Rectal smooth muscle tissue (tissue), 1 donor: ENCODE measurements around the gene TMEM91.

Experiments used
- H3K27ac ChIP-seq: one replicate; pipeline ENCODE4 v1.7.0; 2013; ENCODE audit warnings: low read depth, low read length, inconsistent platforms
- H3K27me3 ChIP-seq: one replicate; pipeline ENCODE4 v1.7.0; 2013; ENCODE audit warnings: low read length; ENCODE audit not compliant: control insufficient read depth, insufficient read depth
- H3K36me3 ChIP-seq: one replicate; pipeline ENCODE4 v1.7.0; 2013; ENCODE audit warnings: low read length; ENCODE audit not compliant: control insufficient read depth, insufficient read depth
- H3K4me1 ChIP-seq: one replicate; pipeline ENCODE4 v1.7.0; 2013; ENCODE audit warnings: low read length; ENCODE audit not compliant: control insufficient read depth, insufficient read depth
- H3K4me3 ChIP-seq: one replicate; pipeline ENCODE4 v1.7.0; 2013; ENCODE audit warnings: low read length
- H3K9ac ChIP-seq: one replicate; pipeline ENCODE4 v1.7.0; 2013; ENCODE audit warnings: low read length

Gene TMEM91

DNA sequence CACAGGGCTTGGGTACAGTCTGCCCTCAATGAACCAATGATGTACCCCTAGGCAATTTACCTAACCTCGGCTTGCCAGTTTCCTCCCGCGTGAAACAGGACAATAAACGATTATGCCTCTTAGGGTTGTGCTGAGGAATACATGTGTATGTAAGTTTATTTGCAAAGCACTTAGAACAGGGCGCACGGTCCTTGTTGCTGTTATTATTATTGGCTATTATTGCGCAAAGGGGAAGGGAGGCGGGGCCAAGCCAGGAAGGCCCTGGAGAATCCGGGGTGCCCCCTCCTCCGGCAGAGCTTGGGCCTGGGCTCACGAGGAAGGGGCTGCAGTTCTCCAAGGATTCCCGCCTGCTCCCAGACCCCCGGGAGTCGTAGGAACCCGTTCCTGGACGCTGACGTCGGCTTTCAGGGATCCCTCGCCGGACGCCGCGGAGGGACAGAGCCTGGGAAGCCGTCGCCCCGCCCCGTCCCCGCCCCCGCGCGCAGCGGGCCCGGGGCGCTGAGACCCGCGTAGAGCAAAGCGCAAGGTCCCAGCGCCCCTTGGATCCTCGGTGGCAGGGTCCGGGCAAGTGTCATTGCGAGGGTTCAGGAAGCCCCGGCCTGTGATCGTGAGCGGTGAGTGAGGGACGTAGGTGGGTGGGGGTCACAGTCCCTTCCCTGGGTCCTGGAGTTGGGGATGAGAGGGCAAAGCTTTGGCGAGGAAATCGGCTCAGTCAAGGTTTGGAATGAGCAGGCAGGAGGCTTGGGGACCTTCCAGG is at the start of gene TMEM91:
Gene TMEM91, plus strand, starts transcription at position 293 of the 757 bp plus-strand sequence. CDS start 1,777 bp downstream, outside the sequence.
- Histone ChIP-seq H3K9ac (peak within 1 kb of the TSS; percentile 66), H3K27ac (peak within 1 kb of the TSS; percentile 55), H3K36me3 (no peaks in the 10 kb centered on the region), H3K4me3 (peak within 1 kb of the TSS; percentile 62), H3K4me1 (peaks cover 14% of the 10 kb centered on the region), H3K27me3 (no peaks in the 10 kb centered on the region)

GRCh38 chr19:41327076-41327575 is 49.2 kb upstream of the TMEM91 start:
- Histone ChIP-seq H3K27ac (no peak overlapping the region), H3K4me1 (peaks cover 27% of the 10 kb centered on the region), H3K36me3 (peaks cover 5% of the 10 kb centered on the region), H3K4me3 (peak overlapping the region; percentile 55), H3K9ac (peak overlapping the region; percentile 5), H3K27me3 (no peaks in the 10 kb centered on the region)

DNA sequence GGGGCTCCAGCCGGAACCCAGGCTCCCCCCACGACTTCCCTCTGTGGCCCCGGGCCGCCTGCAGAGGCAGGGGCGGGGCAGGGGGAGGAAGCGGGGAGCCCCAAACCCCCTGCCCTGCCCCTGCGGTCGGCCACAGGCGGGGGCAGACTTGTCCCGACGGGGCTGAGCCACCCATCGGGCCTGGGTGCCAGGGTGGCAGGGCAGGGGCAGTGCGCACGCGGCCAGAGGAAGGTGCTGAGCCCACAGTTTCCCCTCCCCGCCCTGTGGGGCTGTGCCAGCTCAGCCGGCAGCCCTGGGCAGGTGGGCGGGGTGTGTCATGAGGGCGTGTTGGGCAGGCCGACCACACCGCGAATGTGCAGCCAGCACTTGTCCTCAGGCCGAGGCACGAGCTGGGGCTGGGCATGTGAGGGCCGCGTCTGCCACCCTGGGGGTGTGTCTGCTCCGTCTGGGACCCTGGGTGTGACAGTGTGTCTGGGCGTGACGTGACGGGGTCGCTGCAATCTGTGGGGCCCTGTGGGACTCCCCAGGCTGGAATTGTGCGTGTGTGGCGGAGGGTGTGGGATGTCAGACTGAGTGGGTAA is 48.7 kb upstream of the TMEM91 start:
- Histone ChIP-seq H3K27ac (peak overlapping the region; percentile 6), H3K4me3 (peak overlapping the region; percentile 56), H3K27me3 (no peaks in the 10 kb centered on the region), H3K36me3 (peaks cover 4% of the 10 kb centered on the region), H3K4me1 (peaks cover 26% of the 10 kb centered on the region), H3K9ac (peak overlapping the region; percentile 4)

- Histone ChIP-seq H3K9ac (no peak overlapping the region), H3K27me3 (no peaks in the 10 kb centered on the region), H3K27ac (no peak overlapping the region), H3K36me3 (peaks cover 3% of the 10 kb centered on the region), H3K4me3 (peak overlapping the region; percentile 56), H3K4me1 (peaks cover 20% of the 10 kb centered on the region)
Observed at GRCh38 chr19:41328157-41328841, 48.0 kb upstream of the TMEM91 start.

- Histone ChIP-seq H3K27ac (no peak overlapping the region), H3K27me3 (no peaks in the 10 kb centered on the region), H3K9ac (no peak overlapping the region), H3K36me3 (peaks cover 3% of the 10 kb centered on the region), H3K4me3 (no peak overlapping the region), H3K4me1 (peaks cover 15% of the 10 kb centered on the region)
Observed at GRCh38 chr19:41328842-41329225, 47.5 kb upstream of the TMEM91 start.

DNA sequence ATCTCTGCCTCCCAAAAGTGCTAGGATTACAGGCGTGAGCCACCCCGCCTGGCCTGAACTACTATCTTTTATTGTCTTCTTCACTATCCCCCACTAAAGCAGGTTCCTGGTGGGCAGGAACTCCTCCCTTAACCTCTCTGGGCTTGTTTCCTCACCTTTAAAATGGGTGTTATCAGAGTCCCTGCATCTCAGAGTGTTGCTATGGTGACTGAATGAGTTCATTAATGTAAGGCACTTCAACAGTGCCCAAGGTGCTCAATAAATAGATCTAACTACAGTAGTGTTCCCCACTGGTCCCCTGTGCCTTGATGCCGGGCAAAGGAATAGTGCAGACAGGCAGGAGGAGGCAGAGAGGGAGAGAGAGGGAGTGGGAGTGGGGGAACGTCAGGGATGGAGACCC is 45.9 kb upstream of the TMEM91 start:
- H3K4me1 ChIP-seq, result peaks cover 8% of the 10 kb centered on the region
- peaks cover 3% of the 10 kb centered on the region for H3K36me3 ChIP-seq
- H3K27me3 ChIP-seq, result no peaks in the 10 kb centered on the region
- no peak overlapping the region for H3K4me3 ChIP-seq
- no peak overlapping the region for H3K9ac ChIP-seq
- H3K27ac ChIP-seq, result no peak overlapping the region

DNA sequence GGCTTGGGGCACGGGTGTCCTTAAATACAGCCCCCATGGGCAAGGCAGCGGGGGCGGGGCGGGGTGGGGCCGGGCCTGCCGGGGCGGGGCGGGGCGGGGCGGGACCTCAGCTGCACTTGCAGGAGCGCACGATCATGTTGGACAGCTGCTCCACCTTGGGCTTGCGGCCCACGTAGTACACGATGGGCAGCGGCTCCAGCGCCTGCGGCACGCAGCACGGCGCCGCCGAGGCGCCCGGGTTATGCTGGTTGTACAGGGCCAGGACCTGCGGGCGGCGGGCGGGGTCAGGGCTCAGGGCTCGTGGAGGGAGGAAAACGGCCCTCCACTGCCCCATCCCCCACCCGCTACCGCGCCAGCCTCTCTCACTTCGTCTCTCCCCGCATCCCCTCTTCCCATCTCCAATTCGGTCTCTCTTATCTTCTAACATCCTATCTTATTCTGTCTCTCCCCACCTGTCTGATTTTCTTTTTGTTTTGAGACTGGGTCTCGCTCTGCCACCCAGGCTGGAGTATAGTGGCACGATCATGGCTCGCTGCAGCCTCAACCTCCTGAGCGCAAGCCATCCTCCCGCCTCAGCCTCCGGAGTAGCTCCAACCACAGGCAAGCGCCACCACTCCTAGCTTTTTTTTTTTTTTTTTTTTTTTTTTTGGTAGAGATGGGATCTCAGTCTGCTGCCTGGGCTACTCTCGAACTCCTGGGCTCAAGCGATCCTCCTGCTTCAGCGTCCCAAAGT is 45.2 kb upstream of the TMEM91 start:
- no peaks in the 10 kb centered on the region for H3K27me3 ChIP-seq
- peaks cover 3% of the 10 kb centered on the region for H3K36me3 ChIP-seq
- H3K4me1 ChIP-seq, result peaks cover 4% of the 10 kb centered on the region
- no peak overlapping the region for H3K9ac ChIP-seq
- no peak overlapping the region for H3K4me3 ChIP-seq
- no peak overlapping the region for H3K27ac ChIP-seq

DNA sequence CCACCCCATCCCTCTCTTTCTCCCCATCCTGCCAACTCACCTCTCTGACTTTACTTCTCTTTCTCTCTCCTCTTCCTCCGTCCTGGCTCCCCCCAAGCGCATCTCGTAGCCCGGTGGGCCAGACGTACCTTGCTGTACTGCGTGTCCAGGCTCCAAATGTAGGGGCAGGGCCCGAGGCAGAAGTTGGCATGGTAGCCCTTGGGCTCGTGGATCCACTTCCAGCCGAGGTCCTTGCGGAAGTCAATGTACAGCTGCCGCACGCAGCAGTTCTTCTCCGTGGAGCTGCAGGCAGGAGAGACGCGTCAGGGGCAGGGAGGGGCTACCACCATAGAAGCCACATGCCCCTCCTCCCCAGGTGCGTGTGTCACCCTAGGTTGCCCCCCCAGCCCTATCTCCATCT is 44.3 kb upstream of the TMEM91 start:
- Histone ChIP-seq H3K27me3 (no peaks in the 10 kb centered on the region), H3K4me1 (no peaks in the 10 kb centered on the region), H3K4me3 (no peak overlapping the region), H3K27ac (no peak overlapping the region), H3K36me3 (peaks cover 3% of the 10 kb centered on the region), H3K9ac (no peak overlapping the region)

DNA sequence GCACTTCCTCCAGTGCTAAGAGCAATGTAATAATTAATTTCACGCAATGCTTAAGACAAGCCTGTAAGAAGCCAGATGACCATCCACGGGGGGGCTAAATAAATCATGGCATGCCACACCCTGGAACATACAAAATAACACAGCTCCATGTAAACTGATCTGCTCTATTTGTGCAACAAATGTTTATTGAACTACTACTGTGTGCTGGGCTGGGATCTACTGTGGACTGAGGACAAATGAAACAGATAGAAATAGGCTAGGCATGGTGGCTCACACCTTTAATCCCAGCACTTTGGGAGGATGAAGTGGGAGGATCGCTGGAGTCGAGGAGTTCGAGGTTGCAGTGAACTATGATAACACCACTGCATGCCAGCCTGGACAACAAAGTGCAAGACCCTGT is 43.9 kb upstream of the TMEM91 start:
- Histone ChIP-seq H3K27ac (no peak overlapping the region), H3K9ac (no peak overlapping the region)

DNA sequence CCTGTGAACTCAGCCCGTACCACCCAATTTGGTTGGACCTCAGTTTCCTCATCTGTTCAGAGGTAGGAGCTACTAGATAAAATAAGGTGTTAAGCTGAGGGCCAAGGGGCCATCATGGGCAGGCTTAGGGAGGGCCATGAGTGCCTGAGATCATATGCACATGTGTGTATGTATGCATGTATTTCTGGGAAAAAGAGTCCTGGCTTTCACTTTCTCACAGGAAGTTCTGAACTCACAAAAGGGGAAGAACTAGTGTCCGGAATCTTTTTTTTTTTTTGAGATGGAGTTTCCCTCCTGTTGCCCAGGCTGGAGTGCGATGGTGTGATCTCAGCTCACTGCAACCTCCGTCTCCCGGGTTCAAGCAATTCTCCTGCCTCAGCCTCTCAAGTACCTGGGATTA is 41.5 kb upstream of the TMEM91 start:
- Histone ChIP-seq H3K36me3 (peaks cover 3% of the 10 kb centered on the region), H3K27me3 (no peaks in the 10 kb centered on the region), H3K4me3 (no peak overlapping the region), H3K4me1 (no peaks in the 10 kb centered on the region), H3K27ac (no peak overlapping the region), H3K9ac (no peak overlapping the region)

More for the DNA sequence above, 43.9 kb upstream of the TMEM91 start:
- H3K4me1 ChIP-seq, result no peaks in the 10 kb centered on the region
- peaks cover 3% of the 10 kb centered on the region for H3K36me3 ChIP-seq
- H3K4me3 ChIP-seq, result no peak overlapping the region
- H3K27me3 ChIP-seq, result no peaks in the 10 kb centered on the region

DNA sequence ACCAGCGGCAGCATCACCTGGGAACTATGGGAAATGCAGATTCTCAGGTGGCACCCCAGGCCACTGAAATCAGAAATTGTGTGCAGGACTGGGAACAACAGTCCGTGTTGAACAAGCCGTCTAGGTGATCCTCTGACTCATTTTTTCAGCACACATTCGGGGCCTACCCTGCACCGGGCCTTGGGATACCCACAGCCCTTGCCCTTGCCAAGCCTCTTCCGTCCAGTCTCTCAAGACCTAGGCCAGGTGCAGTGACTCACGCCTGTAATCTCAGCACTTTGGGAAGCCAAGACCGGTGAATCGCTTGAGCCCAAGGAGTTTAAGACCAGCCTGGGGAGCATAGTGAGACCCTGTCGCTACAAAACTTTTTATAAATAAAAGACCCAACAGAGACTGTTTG is 40.9 kb upstream of the TMEM91 start:
- Histone ChIP-seq H3K4me1 (no peaks in the 10 kb centered on the region), H3K27ac (no peak overlapping the region), H3K27me3 (no peaks in the 10 kb centered on the region), H3K9ac (no peak overlapping the region), H3K4me3 (no peak overlapping the region), H3K36me3 (peaks cover 3% of the 10 kb centered on the region)

GRCh38 chr19:41339936-41340335 is 36.4 kb upstream of the TMEM91 start:
- no peaks in the 10 kb centered on the region for H3K27me3 ChIP-seq
- peaks cover 13% of the 10 kb centered on the region for H3K36me3 ChIP-seq
- H3K9ac ChIP-seq, result no peak overlapping the region
- H3K27ac ChIP-seq, result no peak overlapping the region
- no peaks in the 10 kb centered on the region for H3K4me1 ChIP-seq
- H3K4me3 ChIP-seq, result no peak overlapping the region
